8988T (cell line): ENCODE data around the gene STIP1.
"Not testable (repeated sequence)": the region's sequence is repeated elsewhere in the genome, so short reads cannot be mapped to it uniquely, and the experiment has no call there.

Experiments
- DNase-seq: peaks from one replicate; pipeline ENCODE4 v3.0.0; 2011

STIP1 gene

GRCh38 chr11:64161037-64161436, 24.9 kb upstream of the STIP1 start:
- no peak for DNase-seq

DNA sequence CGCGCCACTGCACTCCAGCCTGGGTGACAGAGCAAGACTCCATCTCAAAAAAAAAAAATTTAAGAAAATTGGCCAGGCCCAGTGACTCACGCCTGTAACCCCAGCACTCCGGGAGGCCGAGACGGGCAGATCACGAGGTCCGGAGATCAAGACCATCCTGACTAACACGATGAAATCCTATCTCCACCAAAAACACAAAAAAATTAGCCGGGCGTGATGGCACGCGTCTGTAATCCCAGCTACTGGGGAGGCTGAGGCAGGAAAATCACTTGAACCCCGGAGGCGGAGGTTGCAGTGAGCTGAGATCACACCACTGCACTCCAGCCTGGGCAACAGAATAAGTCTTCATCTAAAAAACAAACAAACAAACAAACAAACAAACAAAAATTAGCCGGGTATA, 23.2 kb upstream of the STIP1 start:
- not testable (repeated sequence) for DNase-seq

- DNase-seq, result no peak
Observed at GRCh38 chr11:64163951-64164350, 22.0 kb upstream of the STIP1 start.

DNA sequence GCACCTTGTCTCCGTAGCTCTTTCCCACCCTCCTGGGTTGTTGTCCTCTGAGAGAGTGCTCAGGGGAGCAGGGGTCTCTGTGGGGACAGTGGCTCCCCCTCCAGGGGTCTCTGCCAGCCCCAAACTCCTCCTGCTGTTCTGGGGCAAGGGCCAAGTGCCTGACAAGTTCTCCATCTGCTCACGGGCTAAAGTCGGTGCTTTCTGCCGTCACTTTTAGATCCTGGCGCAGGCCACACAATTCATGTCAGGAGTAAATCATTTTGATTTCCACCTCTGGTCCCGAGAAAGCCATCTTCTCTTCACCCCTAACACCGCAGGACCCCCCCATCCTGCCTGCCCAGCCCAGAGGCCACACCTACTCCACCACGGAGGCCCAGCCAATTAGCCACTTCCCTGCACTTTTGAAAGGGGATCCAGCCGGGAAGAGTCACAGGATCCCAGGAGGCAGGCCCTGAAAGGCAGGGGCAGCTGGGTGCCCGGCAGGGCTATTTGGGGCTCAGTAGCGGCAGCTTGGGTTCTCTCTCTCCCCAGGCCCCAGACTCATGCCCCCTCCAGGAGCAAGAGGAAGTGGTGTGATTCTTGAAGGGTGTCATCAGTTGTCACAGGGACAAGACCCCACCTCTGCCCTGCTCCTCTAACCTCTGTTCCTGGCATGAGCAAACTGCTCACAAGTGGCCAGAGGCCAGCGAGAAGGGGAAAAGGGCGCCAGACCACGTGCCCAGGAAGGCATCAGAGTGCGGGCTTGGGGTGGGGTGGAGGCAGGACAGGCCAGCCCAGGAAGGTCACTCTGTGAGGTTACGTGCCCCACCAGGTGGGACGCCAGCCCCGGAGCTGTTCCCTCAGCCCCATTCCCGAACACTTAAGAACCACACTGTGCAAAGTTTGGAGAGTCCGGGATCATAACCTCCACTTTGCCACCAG, 21.3 kb upstream of the STIP1 start:
- DNase-seq, result no peak

DNA sequence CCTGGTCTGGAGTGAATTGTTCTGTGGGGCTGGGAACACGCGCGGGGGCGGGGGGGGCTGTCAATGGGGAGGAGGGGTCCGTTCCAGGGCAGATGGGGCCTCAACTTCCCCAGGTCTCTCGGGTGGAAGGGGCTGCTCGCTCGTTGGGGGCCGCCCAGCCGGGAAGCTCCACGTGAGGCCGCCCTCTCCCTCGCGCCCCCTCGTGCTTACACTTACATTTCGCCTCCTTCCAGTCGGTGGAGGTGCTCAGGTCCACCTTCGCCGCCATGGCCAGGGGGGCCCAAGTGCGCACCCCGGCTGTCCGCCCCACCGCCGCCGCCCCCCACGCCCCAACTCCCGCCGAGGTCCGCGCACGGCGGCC, 20.5 kb upstream of the STIP1 start:
- no peak for DNase-seq

- peak; percentile 86 for DNase-seq
Observed at GRCh38 chr11:64165842-64166635, 19.9 kb upstream of the STIP1 start, which contains the start of gene MACROD1. Gene MACROD1, minus strand, starts transcription at chr11:64166113. Its CDS starts 119 bp downstream, at chr11:64165994.

DNA sequence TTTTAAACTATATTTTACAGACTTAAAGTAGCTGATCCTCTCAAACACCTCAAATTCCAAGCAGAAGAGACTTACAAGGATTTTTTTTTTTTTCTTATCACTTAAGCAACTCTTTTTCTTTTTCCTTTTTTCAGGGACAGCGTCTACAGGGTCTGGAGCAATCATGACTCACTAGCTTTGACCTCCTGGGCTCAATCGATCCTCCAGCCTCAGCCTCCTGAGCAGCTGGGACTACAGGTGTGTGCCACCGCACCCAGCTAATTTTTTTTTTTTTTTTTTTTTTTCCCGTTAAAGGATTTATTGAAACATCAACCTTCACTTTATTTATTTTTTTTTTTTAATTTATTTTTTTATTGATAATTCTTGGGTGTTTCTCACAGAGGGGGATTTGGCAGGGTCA, 15.6 kb upstream of the STIP1 start:
- no peak for DNase-seq

GRCh38 chr11:64173616-64174355, 12.2 kb upstream of the STIP1 start:
- peak; percentile 18 for DNase-seq

- no peak for DNase-seq
Observed at GRCh38 chr11:64176751-64177150, 9.2 kb upstream of the STIP1 start.

DNA sequence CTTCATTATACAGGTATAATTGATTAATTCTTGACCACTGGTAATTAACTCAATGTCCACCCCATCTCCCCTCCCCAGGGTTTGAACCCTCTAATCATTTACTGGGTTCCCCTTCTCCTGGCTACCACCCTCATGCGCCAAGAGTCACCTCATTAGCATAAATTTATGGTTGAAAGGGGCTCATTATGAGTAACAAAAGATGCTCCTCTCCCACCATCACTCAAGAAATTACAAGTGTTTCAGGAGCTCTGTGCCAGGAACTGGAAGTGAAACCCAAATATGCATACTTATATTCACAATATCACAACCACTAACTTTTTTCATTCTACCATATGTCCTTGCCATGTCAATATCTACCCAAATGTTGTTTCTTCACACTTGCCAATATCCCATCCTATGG, 7.8 kb upstream of the STIP1 start:
- no peak for DNase-seq

DNA sequence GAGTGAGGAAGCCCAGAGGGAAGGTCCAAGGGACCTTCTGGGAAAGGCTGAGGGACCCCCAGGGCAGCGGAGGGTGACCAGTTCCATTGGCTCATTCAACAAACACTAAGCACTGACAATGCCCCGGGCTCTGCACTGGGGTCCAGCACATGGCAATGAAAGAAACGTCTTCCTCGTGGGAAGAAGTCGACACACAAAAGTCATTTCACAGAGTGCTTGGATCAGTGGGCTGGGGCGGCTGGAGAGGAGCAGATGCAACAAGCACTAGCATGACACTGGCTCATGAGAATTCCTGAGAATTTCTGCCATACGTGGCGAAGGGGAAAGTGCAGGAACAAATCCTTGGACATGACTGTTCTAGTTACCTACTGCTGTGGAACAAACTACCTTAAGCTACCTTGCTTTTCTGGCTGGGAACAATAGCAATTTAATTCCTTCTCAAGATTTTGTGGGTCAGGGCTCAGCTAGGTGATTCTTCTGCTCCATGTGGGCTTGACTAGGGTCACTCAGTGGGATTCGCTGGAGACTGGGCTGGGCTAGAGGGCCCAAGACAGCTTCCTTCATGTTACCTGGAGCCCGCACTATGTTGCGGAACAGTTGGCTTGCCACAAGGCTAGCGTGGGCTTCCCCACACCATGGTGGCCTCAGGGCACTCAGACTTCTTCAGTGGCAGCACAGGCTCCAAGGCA, 6.9 kb upstream of the STIP1 start:
- DNase-seq, result no peak

- DNase-seq, result no peak
Observed at GRCh38 chr11:64180891-64181290, 5.1 kb upstream of the STIP1 start.

- peak; percentile 87 for DNase-seq
Observed at GRCh38 chr11:64181506-64182411, 4.2 kb upstream of the STIP1 start.

GRCh38 chr11:64183890-64184289, 2.1 kb upstream of the STIP1 start:
- no peak for DNase-seq

GRCh38 chr11:64185175-64185692, 737 bp upstream of the STIP1 start:
- DNase-seq, result no peak

DNA sequence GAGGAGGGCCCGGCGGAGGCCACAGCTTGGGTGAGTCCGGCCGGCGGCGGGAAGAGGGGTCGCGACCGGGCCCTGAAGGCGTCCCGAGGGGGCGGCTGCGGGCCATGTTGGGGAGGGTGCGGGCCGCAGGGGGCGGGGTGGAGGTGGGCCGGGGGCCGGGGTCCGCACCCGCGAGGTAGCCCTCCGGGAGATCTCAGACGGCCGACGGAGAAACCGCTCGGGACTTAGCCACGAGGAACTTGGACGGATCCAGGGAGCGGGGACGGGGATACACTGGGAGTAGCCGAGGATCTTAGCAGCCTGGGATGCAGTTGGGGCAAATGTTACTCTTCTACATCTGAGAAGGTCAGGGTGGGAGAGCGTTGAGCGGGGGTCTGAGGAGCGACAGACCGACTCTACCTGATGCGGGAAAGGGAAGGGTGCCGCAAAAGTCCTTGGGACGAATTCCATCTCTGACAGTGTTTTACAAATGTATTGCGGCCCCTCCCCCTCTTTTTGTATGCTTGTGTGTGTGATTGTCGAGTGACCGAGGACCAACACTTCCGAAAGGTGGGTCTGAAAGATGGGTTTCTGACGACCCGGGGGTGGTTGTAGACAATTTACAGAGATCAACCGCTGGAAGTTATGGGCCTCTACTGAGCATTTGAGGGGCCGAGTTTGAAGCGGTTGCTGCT, 658 bp downstream of the STIP1 start:
- no peak for DNase-seq

GRCh38 chr11:64192434-64192833, 6.5 kb downstream of the STIP1 start:
- no peak for DNase-seq

DNA sequence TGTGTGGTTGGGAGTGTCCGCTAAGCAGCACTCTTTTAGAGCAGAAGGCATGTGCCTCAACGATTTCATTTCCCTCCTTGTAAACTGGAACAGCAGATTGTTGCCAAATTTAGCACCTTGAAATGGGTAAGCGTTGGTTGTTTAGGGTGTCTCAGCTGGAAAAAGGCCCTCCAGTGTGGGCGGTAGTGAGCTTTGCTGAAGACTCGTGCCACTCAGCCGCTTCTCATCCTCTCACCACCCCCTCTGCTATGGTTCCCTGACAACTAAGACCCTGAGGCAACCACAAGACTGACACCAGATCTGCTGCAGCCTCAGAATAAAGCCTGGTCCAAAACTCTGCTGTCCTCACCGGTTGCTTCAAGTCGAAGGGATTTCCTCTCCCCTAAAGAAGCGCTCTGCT, 10.7 kb downstream of the STIP1 start:
- DNase-seq, result no peak

- no peak for DNase-seq
Observed at GRCh38 chr11:64198511-64198910, 12.5 kb downstream of the STIP1 start.

DNA sequence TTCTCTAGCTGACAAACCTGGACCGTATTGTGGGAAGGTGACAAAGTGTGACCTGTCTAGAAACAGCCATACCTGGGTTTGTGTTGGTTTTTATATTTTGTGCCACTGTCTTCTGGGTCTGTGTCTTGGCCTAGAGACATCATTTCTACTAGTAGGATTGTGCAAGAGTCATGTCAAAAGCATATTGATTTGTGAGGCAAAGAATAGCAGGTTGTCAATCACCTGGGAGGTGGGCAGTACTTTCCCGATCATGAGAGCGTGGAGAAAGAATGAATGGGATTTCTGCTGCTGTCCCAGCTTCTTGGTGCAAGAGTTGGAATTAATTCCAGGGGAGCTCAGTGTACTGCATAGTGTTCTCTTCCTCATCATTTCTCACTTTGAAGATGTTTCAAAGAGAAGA, 15.6 kb downstream of the STIP1 start:
- DNase-seq, result no peak

- DNase-seq, result no peak
Observed at GRCh38 chr11:64202992-64203391, 17.0 kb downstream of the STIP1 start.
